Measurements from ENCODE around the gene KCNH2. TPM values are rescaled to one million over a fixed set of nuclear protein-coding genes. Genes with fewer than 3 reads are reported as not detected.
A peak's percentile ranks its signal among the peaks of the same experiment; 100 is the strongest.

The KCNH2 gene
- total RNA-seq, 1 donor from 2014 or later = 7.3 TPM

DNA sequence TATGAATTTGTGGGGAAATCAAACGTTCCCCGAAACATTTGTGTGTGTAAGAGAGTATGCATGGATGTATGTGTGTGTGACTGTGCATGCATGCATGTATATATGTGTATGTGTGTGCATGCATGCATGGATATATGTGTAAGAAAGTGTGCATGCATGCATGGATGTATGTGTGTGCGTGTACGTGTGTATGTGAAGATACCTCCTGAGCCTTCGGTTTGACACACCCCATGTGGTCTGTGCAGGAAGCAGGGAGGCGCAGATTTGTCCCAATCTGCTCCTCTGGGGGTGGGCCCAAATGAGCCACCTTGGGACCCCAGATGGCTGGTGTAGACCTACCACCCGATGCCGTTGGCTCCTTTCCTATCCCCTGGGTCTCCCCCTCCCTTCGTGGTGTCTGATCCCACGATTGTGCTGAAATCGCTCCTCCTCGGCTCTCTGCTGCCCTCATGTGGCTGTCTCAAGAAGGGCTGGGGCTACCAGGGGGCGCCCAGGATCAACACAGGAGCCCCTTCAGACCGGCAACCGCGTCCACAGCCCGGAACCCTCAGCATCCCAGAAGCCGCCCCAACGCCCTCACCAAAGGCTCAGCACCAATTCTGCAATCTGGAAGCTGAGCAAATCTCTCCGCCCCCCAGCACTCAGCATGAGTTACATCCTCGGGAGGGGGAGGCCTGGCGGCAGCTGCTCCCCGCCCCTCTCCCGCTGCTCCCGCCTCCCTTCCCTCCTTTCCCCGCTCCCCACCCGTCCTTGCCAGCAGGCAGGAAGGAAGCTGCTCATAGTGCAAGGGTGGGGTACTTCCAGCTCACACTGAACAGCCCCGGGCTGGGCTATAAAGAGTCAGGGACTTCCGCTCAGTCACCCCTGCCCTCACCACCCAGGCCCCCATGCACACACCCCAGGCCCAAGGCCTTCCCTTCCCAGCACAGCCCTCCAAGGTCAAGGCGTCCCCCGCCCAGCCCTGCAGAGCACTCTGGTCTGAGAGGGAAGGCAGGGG lies 10.4 kb upstream of the KCNH2 start:
- H3K27me3 ChIP-seq (ENCODE audit: control insufficient read depth in 3 of 3, insufficient read depth in 3 of 3, low read length in 3 of 3) = peaks cover 15 to 28% (median 27%) of the 10 kb centered on the region in 3 donors
- peaks cover 9 to 12% (median 10%) of the 10 kb centered on the region in 3 donors for H3K4me1 ChIP-seq (ENCODE audit: control insufficient read depth in 3 of 3, insufficient read depth in 3 of 3, low read length in 3 of 3)
- H3K9ac ChIP-seq (ENCODE audit: low read depth in 1 of 3, low read length in 3 of 3) = no peak overlapping the region
- H3K36me3 ChIP-seq (ENCODE audit: control insufficient read depth in 3 of 3, insufficient read depth in 3 of 3, low read length in 3 of 3) = no peaks in the 10 kb centered on the region
- no peak overlapping the region for H3K27ac ChIP-seq (ENCODE audit: low read depth, low read length)
- H3K4me3 ChIP-seq (ENCODE audit: low read length in 3 of 3) = peak overlapping the region in 1 of 3 donors; percentile 5
- H3K9me3 ChIP-seq (ENCODE audit: control insufficient read depth in 3 of 3, low read length in 3 of 3) = no peaks in the 10 kb centered on the region

DNA sequence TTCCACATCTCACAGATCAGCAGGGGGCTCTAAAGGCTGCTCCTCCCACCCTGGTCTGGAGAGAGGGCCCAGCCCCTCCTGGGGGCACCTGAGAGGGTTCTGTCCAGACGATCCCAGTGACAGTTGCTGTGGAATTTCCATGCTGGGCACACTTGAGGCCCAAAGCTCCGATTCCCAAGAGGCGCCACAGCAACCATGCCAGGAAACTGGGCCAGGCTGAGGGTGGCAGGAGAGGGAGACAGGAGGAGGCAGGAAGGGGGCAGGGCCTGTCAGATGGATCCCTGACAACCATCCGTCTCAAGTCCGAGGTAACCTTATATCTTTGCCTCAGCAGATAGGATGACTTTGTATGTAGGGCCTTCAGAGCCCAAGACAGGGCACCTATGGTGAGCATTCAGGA lies 8.4 kb upstream of the KCNH2 start:
- Histone ChIP-seq H3K9ac (ENCODE audit: low read depth in 1 of 3, low read length in 3 of 3) (no peak overlapping the region), H3K4me3 (ENCODE audit: low read length in 3 of 3) (no peak overlapping the region), H3K9me3 (ENCODE audit: control insufficient read depth in 3 of 3, low read length in 3 of 3) (no peaks in the 10 kb centered on the region), H3K4me1 (ENCODE audit: control insufficient read depth in 3 of 3, insufficient read depth in 3 of 3, low read length in 3 of 3) (peaks cover 9 to 12% (median 10%) of the 10 kb centered on the region in 3 donors), H3K27ac (ENCODE audit: low read depth, low read length) (no peak overlapping the region), H3K36me3 (ENCODE audit: control insufficient read depth in 3 of 3, insufficient read depth in 3 of 3, low read length in 3 of 3) (no peaks in the 10 kb centered on the region), H3K27me3 (ENCODE audit: control insufficient read depth in 3 of 3, insufficient read depth in 3 of 3, low read length in 3 of 3) (peaks cover 24 to 42% (median 42%) of the 10 kb centered on the region in 3 donors)

DNA sequence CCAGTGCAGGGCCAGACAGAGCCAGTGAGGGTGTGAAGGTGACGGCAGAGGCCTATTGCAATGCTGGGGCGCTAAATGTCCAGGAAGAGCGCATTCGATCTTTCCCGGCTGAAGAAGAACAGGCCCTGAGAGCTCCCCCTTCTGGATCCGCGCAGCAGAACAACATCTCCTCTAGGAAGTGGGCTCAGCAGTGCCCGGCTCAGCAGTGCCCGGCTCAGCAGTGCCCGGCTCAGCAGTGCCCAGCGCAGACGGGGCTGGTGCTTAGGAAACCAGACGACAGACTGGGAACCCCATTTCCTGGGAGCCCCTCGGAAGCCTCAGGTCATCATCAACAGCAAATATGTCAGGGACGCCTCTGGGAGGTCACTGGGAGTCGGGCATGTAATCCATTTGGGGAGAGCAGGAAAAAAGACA lies 8.0 kb upstream of the KCNH2 start:
- Histone ChIP-seq H3K36me3 (ENCODE audit: control insufficient read depth in 3 of 3, insufficient read depth in 3 of 3, low read length in 3 of 3) (no peaks in the 10 kb centered on the region), H3K4me3 (ENCODE audit: low read length in 3 of 3) (no peak overlapping the region), H3K27ac (ENCODE audit: low read depth, low read length) (no peak overlapping the region), H3K4me1 (ENCODE audit: control insufficient read depth in 3 of 3, insufficient read depth in 3 of 3, low read length in 3 of 3) (peaks cover 9 to 12% (median 10%) of the 10 kb centered on the region in 3 donors), H3K9ac (ENCODE audit: low read depth in 1 of 3, low read length in 3 of 3) (no peak overlapping the region), H3K27me3 (ENCODE audit: control insufficient read depth in 3 of 3, insufficient read depth in 3 of 3, low read length in 3 of 3) (peaks cover 29 to 46% (median 46%) of the 10 kb centered on the region in 3 donors), H3K9me3 (ENCODE audit: control insufficient read depth in 3 of 3, low read length in 3 of 3) (no peaks in the 10 kb centered on the region)

DNA sequence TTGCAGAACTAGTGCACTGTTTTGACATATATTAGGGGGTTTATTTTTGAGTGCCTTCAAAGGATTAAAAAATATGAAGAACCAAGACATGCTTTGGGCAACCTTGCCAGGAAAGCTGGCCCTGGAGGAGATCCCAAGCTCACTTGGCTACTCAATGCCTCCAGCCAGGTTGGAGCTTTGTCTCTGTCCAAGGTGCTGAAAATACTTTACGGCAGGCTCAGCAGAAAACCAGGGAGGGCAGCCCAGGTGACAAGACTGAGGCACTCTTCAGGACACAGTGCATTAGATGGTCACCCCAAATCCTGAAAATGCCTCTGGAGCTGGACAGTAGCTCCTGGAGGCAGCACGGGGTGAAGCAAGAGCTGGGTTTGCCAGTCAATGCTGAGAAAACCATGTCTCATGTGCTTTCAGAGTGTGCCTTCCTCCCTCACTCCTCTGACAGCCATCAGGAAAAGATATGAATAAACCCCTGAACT lies 5.8 kb upstream of the KCNH2 start:
- H3K27me3 ChIP-seq (ENCODE audit: control insufficient read depth in 3 of 3, insufficient read depth in 3 of 3, low read length in 3 of 3) = peaks cover 49 to 63% (median 57%) of the 10 kb centered on the region in 3 donors

DNA sequence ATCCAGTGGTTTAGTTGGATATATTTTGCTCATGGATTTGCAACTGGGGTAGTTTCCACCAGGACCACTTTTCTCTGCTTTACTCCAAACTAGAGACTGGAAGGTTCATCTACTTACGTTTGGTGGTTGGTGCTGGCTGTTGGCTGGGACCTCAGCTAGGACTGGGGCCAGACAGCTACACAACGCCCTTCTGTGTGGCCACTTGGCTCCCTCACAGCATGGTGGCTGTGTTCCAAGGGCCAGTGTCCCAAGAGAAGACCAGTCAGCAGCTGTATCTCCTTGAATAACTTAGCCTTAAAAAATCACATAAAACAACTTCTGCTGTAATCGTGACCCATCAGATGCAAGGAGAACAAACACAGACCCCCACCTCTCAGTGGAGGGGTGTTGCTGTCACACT lies 4.2 kb upstream of the KCNH2 start:
- peaks cover 4 to 7% (median 5%) of the 10 kb centered on the region in 3 donors for H3K4me1 ChIP-seq (ENCODE audit: control insufficient read depth in 3 of 3, insufficient read depth in 3 of 3, low read length in 3 of 3)
- no peaks in the 10 kb centered on the region for H3K9me3 ChIP-seq (ENCODE audit: control insufficient read depth in 3 of 3, low read length in 3 of 3)
- H3K4me3 ChIP-seq (ENCODE audit: low read length in 3 of 3) = no peak overlapping the region
- peaks cover 51 to 54% (median 51%) of the 10 kb centered on the region in 3 donors for H3K27me3 ChIP-seq (ENCODE audit: control insufficient read depth in 3 of 3, insufficient read depth in 3 of 3, low read length in 3 of 3)
- H3K9ac ChIP-seq (ENCODE audit: low read depth in 1 of 3, low read length in 3 of 3) = no peak overlapping the region
- no peak overlapping the region for H3K27ac ChIP-seq (ENCODE audit: low read depth, low read length)
- H3K36me3 ChIP-seq (ENCODE audit: control insufficient read depth in 3 of 3, insufficient read depth in 3 of 3, low read length in 3 of 3) = no peaks in the 10 kb centered on the region

More for the DNA sequence above, 5.8 kb upstream of the KCNH2 start:
- Histone ChIP-seq H3K4me3 (ENCODE audit: low read length in 3 of 3) (no peak overlapping the region), H3K36me3 (ENCODE audit: control insufficient read depth in 3 of 3, insufficient read depth in 3 of 3, low read length in 3 of 3) (no peaks in the 10 kb centered on the region), H3K9me3 (ENCODE audit: control insufficient read depth in 3 of 3, low read length in 3 of 3) (no peaks in the 10 kb centered on the region), H3K9ac (ENCODE audit: low read depth in 1 of 3, low read length in 3 of 3) (no peak overlapping the region), H3K4me1 (ENCODE audit: control insufficient read depth in 3 of 3, insufficient read depth in 3 of 3, low read length in 3 of 3) (peaks cover 3 to 9% (median 5%) of the 10 kb centered on the region in 3 donors), H3K27ac (ENCODE audit: low read depth, low read length) (no peak overlapping the region)

DNA sequence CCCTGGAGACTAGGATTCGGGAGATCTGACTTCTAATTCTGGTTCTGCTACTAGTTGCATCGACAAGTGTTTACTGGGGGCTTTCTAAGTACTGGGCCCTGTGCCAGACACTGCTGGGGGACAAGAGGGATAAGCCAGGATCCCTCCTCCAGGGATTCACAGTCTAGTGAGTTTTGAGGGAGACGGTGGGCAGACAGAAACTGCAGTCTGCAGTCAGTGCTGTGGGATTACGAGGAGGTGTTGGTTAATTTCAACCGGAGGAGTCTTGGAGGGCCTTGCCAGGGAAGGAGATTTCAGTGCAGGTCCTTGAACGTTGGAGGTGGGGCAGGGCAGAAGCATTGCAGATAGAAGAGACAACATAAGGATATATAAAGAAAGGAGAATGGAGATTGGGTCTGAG lies 3.5 kb upstream of the KCNH2 start:
- no peak overlapping the region for H3K4me3 ChIP-seq (ENCODE audit: low read length in 3 of 3)

DNA sequence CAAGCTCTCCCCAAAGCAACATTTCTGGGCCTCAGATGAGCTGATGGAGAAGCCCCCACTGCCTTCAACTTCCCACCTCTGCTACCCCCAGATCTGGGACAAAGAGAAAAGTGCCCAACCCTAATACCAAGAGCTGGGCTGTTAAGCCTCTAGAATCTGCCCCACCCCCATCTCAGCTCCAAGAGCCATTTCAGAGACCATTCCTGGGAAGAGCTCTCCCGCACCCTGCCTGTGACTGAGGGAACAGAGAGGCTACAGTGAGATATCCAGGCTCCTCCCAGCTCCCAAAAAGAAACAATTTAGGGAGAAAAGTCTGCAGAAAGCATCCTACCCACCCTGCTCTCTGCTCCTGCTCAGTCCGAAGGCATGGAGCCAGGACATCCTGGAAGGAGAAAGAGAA lies 2.5 kb upstream of the KCNH2 start:
- Histone ChIP-seq H3K36me3 (ENCODE audit: control insufficient read depth in 3 of 3, insufficient read depth in 3 of 3, low read length in 3 of 3) (no peaks in the 10 kb centered on the region), H3K27ac (ENCODE audit: low read depth, low read length) (no peak overlapping the region), H3K27me3 (ENCODE audit: control insufficient read depth in 3 of 3, insufficient read depth in 3 of 3, low read length in 3 of 3) (peaks cover 54 to 64% (median 58%) of the 10 kb centered on the region in 3 donors), H3K4me3 (ENCODE audit: low read length in 3 of 3) (no peak overlapping the region), H3K4me1 (ENCODE audit: control insufficient read depth in 3 of 3, insufficient read depth in 3 of 3, low read length in 3 of 3) (peaks cover 5 to 18% (median 14%) of the 10 kb centered on the region in 3 donors), H3K9ac (ENCODE audit: low read depth in 1 of 3, low read length in 3 of 3) (no peak overlapping the region), H3K9me3 (ENCODE audit: control insufficient read depth in 3 of 3, low read length in 3 of 3) (no peaks in the 10 kb centered on the region)

More for the DNA sequence above, 3.5 kb upstream of the KCNH2 start:
- peaks cover 5 to 14% (median 11%) of the 10 kb centered on the region in 3 donors for H3K4me1 ChIP-seq (ENCODE audit: control insufficient read depth in 3 of 3, insufficient read depth in 3 of 3, low read length in 3 of 3)
- H3K27me3 ChIP-seq (ENCODE audit: control insufficient read depth in 3 of 3, insufficient read depth in 3 of 3, low read length in 3 of 3) = peaks cover 53 to 59% (median 57%) of the 10 kb centered on the region in 3 donors
- no peak overlapping the region for H3K9ac ChIP-seq (ENCODE audit: low read depth in 1 of 3, low read length in 3 of 3)
- H3K9me3 ChIP-seq (ENCODE audit: control insufficient read depth in 3 of 3, low read length in 3 of 3) = no peaks in the 10 kb centered on the region
- H3K36me3 ChIP-seq (ENCODE audit: control insufficient read depth in 3 of 3, insufficient read depth in 3 of 3, low read length in 3 of 3) = no peaks in the 10 kb centered on the region
- no peak overlapping the region for H3K27ac ChIP-seq (ENCODE audit: low read depth, low read length)

DNA sequence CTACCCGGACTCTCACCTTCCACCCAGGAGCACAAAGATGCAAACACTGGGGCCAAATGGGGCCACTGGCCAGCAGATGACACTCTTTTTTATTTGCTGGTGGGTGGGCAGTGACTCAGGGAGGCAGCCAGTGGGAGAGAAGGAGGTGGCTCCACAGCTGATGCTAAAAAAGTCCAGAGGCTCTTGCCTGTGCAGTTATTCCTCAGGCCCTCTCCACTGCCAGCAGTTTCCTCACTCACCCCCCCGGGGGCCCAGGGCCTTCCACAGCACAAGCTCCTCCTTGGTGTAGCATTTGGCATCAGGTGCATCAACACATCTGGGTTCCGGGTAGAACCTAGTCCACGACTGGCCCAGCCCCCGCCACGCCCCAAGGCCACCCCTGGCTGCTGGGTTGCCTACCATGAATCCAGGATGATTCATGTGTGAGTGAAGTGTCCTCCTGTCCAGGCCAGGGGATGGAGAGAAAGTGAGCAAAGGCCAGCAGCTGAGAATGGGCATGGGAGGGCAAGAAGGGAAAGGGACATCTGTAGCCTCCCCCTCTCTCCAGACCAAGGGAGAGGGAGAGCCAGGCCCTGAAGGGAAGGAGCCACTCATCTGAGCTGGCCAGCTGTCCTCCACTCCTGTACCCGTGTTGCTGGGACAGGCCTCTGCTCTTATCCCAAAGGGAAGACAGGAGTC lies 1.7 kb upstream of the KCNH2 start:
- Histone ChIP-seq H3K27me3 (ENCODE audit: control insufficient read depth in 3 of 3, insufficient read depth in 3 of 3, low read length in 3 of 3) (peaks cover 61 to 70% (median 63%) of the 10 kb centered on the region in 3 donors), H3K4me3 (ENCODE audit: low read length in 3 of 3) (no peak overlapping the region), H3K27ac (ENCODE audit: low read depth, low read length) (no peak overlapping the region)

DNA sequence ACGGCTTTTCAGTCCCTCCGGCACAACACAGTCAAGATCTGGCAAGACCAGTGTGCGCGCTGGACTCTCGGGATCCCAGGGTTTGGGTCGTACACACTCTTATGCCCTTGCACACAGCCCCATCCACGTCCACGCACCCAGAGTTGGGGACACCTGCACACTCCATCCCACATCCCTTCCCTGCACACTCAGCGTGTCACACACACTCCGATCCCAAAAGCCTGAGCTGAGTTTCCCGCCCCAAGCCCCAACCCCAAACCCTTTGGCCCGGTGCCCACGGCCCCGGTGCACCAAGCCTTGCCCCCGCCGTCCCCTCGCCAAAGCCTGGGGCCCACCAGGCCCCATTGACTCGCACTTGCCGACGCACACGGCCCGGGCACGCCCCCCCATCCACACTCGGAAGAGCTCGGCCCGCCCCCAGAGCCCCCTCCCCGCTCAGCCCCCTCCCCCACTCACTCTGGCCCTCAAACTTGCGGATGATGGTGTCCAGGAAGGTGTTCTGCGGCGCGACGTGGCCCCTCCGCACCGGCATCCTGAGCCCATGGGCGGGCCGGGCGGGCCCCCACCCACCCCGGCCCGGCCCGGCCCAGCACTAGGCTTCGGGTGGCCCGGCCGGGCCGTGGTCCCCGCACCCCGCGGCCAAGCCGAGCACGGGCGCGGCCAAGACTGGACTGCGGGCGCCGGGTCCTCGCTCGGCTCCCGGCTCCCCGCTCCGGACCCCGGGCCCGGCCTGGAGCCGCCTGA lies 567 bp downstream of the KCNH2 start:
- Histone ChIP-seq H3K27ac (ENCODE audit: low read depth, low read length) (no peak overlapping the region), H3K27me3 (ENCODE audit: control insufficient read depth in 3 of 3, insufficient read depth in 3 of 3, low read length in 3 of 3) (peaks cover 69 to 80% (median 70%) of the 10 kb centered on the region in 3 donors), H3K36me3 (ENCODE audit: control insufficient read depth in 3 of 3, insufficient read depth in 3 of 3, low read length in 3 of 3) (no peaks in the 10 kb centered on the region), H3K4me1 (ENCODE audit: control insufficient read depth in 3 of 3, insufficient read depth in 3 of 3, low read length in 3 of 3) (peaks cover 13 to 30% (median 22%) of the 10 kb centered on the region in 3 donors), H3K9me3 (ENCODE audit: control insufficient read depth in 3 of 3, low read length in 3 of 3) (no peaks in the 10 kb centered on the region), H3K4me3 (ENCODE audit: low read length in 3 of 3) (no peak overlapping the region), H3K9ac (ENCODE audit: low read depth in 1 of 3, low read length in 3 of 3) (no peak overlapping the region)

More for the DNA sequence above, 1.7 kb upstream of the KCNH2 start:
- Histone ChIP-seq H3K9me3 (ENCODE audit: control insufficient read depth in 3 of 3, low read length in 3 of 3) (no peaks in the 10 kb centered on the region), H3K4me1 (ENCODE audit: control insufficient read depth in 3 of 3, insufficient read depth in 3 of 3, low read length in 3 of 3) (peaks cover 10 to 26% (median 16%) of the 10 kb centered on the region in 3 donors), H3K36me3 (ENCODE audit: control insufficient read depth in 3 of 3, insufficient read depth in 3 of 3, low read length in 3 of 3) (no peaks in the 10 kb centered on the region), H3K9ac (ENCODE audit: low read depth in 1 of 3, low read length in 3 of 3) (no peak overlapping the region)
